Urothelium cell line (cell line): ENCODE measurements around the gene EHD1.
A peak's percentile ranks its signal among the peaks of the same experiment; 100 is the strongest.

Experiments
- DNase-seq: peaks from one replicate; pipeline ENCODE4 v3.0.0; 2011; ENCODE audit warnings: low spot score, mixed read lengths
- FAIRE-seq: peaks from 2 replicates; lab custom pipeline; 2011; peaks lifted over from hg19 to GRCh38; lab: Jason Lieb, UNC

Gene EHD1

GRCh38 chr11:64891880-64892279 is 13.5 kb upstream of the EHD1 start:
- no peak for DNase-seq
- no peak for FAIRE-seq

- FAIRE-seq (no peak), DNase-seq (no peak)
These were observed 12.9 kb upstream of the EHD1 start for GRCh38 chr11:64891215-64891848.

GRCh38 chr11:64890522-64890939 is 12.1 kb upstream of the EHD1 start:
- no peak for DNase-seq
- FAIRE-seq: no peak

GRCh38 chr11:64888729-64889511 is 10.5 kb upstream of the EHD1 start:
- FAIRE-seq (no peak), DNase-seq (no peak)

GRCh38 chr11:64888406-64888728 is 9.9 kb upstream of the EHD1 start:
- FAIRE-seq (no peak), DNase-seq (no peak)

GRCh38 chr11:64887757-64888405 is 9.5 kb upstream of the EHD1 start:
- peak; percentile 90 for DNase-seq
- no peak for FAIRE-seq

- no peak for FAIRE-seq
These were observed 8.9 kb upstream of the EHD1 start for GRCh38 chr11:64887234-64887756.

GRCh38 chr11:64885367-64886286 is 7.2 kb upstream of the EHD1 start:
- FAIRE-seq: no peak
- DNase-seq: no peak

More at GRCh38 chr11:64887234-64887756, 8.9 kb upstream of the EHD1 start:
- DNase-seq: no peak

- DNase-seq: no peak
- no peak for FAIRE-seq
These were observed 5.6 kb upstream of the EHD1 start for GRCh38 chr11:64884019-64884418.

GRCh38 chr11:64883575-64883974 is 5.2 kb upstream of the EHD1 start:
- DNase-seq: no peak
- no peak for FAIRE-seq

GRCh38 chr11:64882243-64882642 is 3.8 kb upstream of the EHD1 start:
- FAIRE-seq: no peak
- DNase-seq: no peak

GRCh38 chr11:64881476-64881875 is 3.1 kb upstream of the EHD1 start:
- no peak for DNase-seq
- FAIRE-seq: no peak

- DNase-seq (no peak), FAIRE-seq (no peak)
These were observed 2.0 kb upstream of the EHD1 start for GRCh38 chr11:64880240-64881001.

GRCh38 chr11:64879244-64879900 is 951 bp upstream of the EHD1 start:
- FAIRE-seq: no peak
- DNase-seq: no peak

- no peak for FAIRE-seq
- no peak for DNase-seq
These were observed 263 bp downstream of the EHD1 start for GRCh38 chr11:64878223-64878493.

GRCh38 chr11:64877390-64878222 is 815 bp downstream of the EHD1 start:
- FAIRE-seq (no peak), DNase-seq (no peak)

GRCh38 chr11:64876835-64877341 is 1.5 kb downstream of the EHD1 start:
- no peak for FAIRE-seq
- no peak for DNase-seq

- DNase-seq (no peak), FAIRE-seq (no peak)
These were observed 2.1 kb downstream of the EHD1 start for GRCh38 chr11:64876229-64876750.
